Central memory CD4-positive, alpha-beta T cell (primary cell): Measurements from ENCODE around the gene FAHD1.
A peak's percentile ranks its signal among the peaks of the same experiment; 100 is the strongest.
"Not testable (repeated sequence)": the region's sequence is repeated elsewhere in the genome, so short reads cannot be mapped to it uniquely, and the experiment has no call there.

Experiments used
- DNase-seq: peaks from one replicate; pipeline ENCODE4 v3.0.0; 2022

FAHD1 gene

GRCh38 chr16:1789643-1790045 is 37.4 kb upstream of the FAHD1 start:
- DNase-seq, result no peak

DNA sequence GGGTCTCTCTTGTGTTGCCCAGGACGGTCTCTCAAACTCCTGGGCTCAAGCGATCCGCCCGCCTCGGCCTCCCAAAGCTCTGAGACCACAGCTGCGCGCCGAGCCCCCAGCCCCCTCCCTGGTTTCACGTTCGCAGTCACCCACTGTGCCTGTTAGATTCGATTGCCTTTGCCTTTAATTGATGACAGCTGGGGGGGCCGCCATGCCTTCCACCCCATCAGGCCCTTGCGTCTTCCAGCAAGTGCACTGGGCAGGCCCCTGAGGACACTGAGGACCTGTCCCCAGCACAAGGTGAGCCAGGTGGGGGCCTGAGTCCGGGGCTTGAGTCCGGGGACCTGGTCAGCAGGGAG is 36.8 kb upstream of the FAHD1 start:
- no peak for DNase-seq

GRCh38 chr16:1790611-1791255 is 36.3 kb upstream of the FAHD1 start:
- DNase-seq, result no peak

- DNase-seq, result no peak
These were observed 35.6 kb upstream of the FAHD1 start for GRCh38 chr16:1791256-1791942.

- no peak for DNase-seq
These were observed 34.8 kb upstream of the FAHD1 start for GRCh38 chr16:1791943-1792812.

DNA sequence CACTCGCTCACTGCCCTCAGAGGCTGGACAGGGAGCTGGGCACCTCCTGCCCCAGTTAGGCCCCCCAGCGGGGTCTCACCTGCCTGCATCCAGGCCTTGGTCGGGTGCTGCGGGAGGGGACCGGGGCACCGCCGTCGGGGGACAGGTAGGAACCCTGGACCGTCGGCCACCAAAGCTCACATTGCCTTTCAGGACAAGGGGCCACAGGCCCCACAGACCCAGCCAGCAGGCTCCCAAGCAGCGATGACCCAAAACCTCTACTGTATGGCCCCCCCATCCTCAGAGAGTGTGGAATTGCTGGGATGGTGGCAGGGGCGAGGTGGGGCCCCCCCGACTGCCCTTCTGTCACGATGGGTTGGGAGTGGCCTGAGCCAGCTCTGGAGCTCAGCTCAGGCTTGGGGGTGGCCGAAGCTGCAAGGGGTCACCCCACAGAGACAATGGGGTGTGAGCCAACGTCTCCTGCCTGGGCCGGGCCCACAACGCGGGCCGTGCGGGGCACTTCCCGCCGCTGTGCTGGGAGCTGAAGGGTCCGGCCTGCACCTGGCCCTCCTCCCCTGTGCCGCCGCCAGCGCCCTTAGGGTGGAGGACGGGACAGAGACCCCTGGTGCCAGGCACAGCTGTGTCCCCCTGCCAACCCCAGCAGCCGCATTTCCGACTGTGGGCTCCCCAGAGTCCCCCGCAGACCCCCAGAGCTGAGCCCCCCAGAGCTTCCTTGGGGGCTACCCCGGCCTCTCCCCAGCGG is 34.0 kb upstream of the FAHD1 start:
- DNase-seq, result no peak

DNA sequence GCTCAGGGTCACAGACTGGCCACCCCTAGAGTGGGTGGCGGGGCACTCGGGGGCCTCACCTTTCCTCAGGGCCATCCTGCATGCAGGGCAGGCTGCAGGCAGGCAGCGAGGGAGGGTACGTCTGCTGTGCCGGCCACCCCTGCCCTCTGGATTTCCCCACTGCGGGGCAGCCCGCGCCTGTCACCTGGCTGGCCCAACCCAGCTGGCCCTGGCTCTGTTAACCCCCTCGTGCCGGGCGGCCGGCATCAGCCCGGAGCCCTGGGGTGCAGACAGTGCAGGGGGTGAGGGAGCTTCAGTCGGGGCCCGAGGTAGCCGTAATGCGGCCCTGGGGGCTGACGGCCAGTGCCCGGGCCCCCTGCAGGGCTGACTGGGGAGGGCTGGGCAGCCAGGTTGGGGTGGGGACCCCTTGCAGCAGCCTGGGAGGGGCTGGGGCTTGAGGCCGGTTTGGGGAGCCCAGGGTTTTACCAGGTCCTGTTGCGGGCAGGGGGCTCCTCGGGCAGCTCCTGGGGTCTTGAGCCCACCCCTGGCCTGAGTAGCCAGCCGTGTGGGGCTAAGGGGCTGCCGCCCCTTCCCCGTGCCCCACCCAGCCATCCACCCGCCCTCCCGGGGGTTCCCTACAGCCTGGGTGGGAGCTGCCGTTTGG is 33.3 kb upstream of the FAHD1 start, which contains the start of gene IGFALS:
Gene IGFALS (minus strand): TSS at position 128 of the 643 bp plus-strand sequence. CDS start 53 bp downstream, at position 75.
- no peak for DNase-seq

- DNase-seq, result no peak
These were observed 32.7 kb upstream of the FAHD1 start for GRCh38 chr16:1794221-1794871.

DNA sequence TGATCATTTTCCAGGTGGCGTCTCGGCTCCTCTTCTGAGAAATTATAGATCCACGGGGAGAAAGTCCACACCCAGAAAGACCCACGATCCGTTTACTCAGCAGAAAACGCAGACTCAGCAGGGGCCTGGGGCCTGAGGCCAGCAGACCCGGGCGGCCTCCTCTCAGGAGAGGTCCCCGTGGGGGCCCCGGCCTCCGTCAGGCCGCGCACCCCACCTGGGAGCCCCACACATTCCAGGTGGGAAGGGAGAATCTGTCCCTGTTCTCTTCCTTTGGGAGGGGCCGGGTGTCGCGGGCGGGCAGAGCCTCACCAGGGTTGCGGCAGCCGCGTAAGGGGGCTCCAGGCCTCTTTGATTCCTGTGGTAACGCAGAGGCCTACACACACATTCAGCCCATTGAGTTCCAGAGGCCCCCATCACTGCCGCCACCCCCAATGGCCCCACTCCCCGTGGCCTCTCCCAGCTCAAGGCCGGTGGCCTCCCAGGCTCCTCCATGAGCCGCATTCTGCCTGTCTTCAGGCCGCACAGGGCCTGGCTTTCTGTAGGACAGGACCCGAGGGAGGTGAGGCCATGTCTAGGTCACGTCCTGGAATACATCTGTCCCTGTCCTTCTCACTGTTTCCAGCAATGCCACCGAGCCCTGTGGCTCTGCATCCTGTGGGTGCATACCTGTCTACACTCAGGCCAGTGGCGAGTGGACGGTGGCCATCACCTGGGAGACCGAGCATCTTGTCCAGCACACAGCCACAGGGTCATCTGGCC is 31.9 kb upstream of the FAHD1 start:
- DNase-seq, result no peak

DNA sequence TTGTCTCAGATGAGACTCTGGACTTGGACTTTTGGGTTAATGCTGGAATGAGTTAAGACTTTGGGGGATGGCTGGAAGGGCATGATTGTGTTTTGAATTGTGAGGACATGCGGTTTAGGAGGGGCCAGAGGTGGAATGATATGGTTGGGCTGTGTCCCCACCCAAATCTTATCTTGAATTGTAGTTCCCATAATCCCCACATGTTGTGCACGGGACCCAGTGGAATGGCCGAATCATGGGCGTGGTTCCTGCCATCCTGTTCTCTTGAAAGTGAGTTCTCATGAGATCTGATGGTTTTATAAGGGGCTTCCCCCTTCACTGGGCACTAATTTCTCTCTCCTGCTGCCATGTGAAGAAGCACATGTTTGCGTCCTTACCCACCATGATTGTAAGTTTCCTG is 27.7 kb upstream of the FAHD1 start:
- not testable (repeated sequence) for DNase-seq

- no peak for DNase-seq
These were observed 26.3 kb upstream of the FAHD1 start for GRCh38 chr16:1800701-1801100.

DNA sequence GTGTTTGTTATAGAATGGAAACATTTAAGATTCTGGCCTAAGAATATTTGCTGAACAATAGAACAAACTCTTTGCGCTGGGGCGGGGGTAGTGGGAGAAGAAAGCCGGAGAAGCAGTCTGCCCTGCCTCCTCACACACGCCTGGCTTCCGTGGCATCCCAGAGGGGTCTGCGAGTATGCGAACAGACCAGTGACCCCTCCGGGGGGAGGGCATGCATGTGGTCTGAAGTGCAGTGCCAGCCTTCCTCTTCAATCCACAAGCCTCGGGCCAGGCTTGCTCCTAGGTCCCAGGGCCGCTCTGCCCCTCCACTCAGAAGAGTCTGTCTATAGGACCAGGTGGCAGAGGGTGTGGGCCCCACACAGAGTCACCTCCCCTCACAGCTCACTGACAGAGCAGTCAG is 19.4 kb upstream of the FAHD1 start:
- DNase-seq, result no peak

GRCh38 chr16:1808691-1809090 is 18.3 kb upstream of the FAHD1 start:
- no peak for DNase-seq

- no peak for DNase-seq
These were observed 17.7 kb upstream of the FAHD1 start for GRCh38 chr16:1809281-1809801.

- DNase-seq, result no peak
These were observed 16.9 kb upstream of the FAHD1 start for GRCh38 chr16:1810106-1810505.

DNA sequence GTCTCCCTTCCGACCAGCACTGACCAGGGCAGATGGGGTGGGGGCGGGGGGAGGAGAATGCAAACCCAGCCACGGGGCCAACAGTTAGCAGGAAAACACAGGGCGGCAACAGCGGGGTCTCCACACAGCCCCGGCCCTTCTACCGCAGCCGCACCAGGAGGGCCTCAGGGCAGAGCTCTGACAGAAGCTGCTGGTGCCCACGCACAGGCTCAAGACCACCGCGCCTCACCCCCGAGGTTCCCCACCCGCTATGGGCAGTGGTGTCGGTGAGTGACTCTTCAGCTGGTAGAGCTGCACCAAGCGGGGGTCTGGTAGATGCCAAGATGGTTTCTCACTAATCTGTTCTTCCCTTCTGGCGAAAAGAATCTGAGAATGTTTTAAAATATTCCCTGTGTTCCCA is 16.5 kb upstream of the FAHD1 start:
- DNase-seq, result no peak

DNA sequence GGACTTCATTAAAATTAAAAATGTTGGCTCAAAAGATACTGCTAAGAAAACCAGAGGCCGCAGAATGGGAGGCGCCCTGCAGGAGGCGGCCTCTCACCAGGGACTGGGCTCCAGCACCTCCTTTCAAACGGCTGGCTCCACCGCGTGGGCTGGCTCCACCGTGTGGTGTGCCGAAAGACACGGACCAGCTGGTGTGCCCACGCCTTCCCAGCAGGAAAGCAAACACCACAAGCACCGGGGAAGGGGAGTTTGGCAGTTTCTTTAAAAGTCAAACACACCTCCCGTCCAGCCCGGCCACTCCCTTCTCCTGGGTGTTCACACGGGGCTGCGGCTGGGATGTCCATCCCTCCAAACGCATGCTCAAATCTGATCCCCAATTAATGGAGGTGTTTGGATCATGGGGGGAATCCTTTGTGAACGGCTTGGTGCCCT is 14.3 kb upstream of the FAHD1 start:
- peak; percentile 22 for DNase-seq

DNA sequence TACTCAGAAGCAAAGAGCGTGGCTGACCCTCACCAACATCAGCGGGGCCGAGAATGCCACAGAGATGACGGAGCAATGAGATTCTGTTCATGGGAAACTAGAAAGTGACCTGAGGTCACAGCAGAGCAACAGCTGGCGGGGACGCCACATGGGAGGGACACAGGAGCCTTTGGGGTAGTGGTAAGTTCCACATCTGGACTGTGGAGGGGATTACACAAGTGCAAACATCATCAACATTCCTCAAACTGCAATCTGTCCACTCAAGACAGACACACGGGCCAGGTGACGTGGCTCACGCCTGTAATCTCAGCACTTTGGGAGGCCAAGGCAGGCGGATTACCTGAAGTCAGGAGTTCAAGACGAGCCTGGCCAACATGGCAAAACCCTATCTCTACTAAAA is 11.5 kb upstream of the FAHD1 start:
- no peak for DNase-seq

DNA sequence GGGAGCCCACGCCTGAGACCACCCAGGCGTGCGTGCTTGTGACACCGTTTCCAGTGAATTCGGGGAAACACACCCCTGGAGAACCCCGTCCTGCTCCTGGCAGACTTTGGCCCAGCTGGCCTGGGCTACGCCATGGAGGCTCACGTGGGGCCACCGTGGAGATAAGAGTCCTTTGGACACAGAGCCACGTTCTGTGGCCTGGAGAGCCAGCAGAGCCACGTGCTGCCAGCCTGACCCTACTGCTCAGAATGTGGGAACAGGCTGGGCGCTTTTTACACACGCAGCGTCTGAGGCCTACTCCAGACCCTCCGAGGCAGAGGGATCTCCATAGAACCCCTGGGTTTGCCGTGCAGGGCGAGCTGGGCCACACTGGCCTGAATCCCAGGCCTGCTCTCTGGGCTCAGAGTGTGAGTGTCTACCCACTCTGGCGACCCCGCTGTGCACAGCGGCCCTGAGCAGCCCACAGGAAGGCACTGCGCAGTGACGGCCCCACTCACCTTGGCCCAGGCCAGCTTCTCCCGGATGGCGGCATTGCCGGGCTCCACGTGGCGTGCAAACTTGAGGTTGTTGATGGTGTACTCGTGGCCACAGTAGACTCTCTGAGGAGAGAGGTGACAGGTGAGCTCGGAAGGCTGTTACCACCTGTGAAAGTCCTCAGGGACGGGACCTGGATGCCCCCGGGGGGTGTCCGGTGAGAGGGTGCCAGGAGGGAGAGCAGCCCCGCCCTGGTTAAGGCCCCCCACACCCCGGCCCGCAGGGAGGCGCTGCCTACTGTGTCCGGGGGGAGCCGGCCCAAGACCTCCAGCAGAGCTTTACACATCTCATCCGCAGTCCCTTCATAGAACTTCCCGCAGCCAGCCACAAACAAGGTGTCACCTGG is 10.4 kb upstream of the FAHD1 start:
- no peak for DNase-seq

- DNase-seq, result no peak
These were observed 9.8 kb upstream of the FAHD1 start for GRCh38 chr16:1817276-1817589.
